GM21390 (cell line): Measurements from ENCODE around the gene BLTP3A.
"Not testable (repeated sequence)": the region's sequence is repeated elsewhere in the genome, so short reads cannot be mapped to it uniquely, and the experiment has no call there.

ENCODE experiments used
- ATAC-seq: cut with Tn5 transposase; IDR thresholded peaks from one replicate; pipeline ENCODE4 v1.9.1; 2021; ENCODE audit not compliant: unreplicated experiment

BLTP3A gene

DNA sequence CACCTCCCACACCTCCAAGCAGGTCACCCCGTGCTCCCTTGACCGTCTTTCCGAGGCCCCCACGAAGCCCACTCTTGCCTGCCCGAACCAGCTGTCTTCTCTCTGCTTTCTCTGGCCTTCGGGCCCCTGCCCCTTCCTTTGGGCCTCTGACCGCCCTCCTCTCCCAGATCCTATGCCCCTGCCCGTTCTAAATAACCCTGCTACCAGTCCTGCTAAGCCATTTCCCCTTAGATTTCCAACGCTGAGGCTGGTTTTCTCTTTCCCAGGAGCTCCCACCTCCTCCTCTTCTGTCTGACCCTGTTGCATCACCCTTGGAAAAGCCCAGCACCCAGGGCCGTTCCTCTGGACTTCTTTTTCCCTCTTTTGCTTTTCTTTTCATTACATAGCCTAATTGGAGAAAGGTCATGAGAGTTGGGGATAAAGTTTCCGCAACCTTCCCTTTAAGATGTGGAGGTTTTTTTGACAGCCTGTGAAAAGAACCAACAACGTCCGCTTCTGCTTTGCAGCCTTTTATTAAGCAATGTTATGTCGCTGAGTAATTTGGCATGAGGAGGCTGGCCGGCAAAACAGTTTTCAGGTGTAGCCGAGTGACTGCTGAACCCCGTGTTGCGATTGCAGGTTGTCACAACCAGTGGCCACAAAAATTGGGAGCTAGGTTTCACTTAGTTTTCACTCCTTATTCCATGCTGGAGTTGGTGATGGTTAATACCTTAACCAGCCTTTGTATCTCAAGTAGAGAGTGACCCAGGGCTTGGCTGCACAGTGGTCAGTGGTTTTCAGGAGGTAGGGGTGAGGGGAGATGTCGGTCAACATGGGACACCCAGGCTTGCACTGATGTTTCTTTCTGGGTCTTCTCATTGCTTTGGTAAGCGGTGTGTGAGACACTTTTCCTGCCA, 970 bp downstream of the BLTP3A start:
- ATAC-seq: peak; percentile 12

GRCh38 chr6:34793877-34794276, 2.0 kb downstream of the BLTP3A start:
- ATAC-seq: no peak

DNA sequence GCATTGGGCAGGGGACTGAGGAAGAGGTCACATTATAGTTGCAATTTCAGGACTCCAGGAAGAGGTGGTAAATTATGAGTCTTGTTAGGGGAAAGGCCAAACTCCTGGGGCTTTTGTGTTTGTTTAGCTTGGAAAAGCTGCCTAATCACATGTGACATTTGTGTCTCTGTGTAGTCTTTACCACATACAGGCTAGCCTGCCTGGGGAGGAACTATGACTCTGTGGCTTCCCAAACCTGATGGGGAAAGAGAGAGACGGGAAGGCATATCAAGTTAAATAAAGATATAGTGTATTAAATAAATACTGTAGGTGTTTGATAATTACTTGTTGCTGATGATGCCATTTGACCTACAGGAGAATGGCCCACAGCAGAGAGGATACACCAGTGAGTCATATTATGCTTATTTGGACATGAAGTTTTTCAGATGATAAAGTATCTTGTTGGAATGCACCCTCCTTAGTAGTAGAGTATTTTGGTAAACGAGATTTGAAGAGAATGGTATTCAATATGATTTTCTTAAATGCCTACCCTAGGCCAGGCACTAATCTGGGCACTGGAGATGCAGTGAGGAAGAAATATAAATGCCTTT, 4.0 kb downstream of the BLTP3A start:
- ATAC-seq: no peak

- no peak for ATAC-seq
Measured at GRCh38 chr6:34798057-34798456, 6.2 kb downstream of the BLTP3A start.

DNA sequence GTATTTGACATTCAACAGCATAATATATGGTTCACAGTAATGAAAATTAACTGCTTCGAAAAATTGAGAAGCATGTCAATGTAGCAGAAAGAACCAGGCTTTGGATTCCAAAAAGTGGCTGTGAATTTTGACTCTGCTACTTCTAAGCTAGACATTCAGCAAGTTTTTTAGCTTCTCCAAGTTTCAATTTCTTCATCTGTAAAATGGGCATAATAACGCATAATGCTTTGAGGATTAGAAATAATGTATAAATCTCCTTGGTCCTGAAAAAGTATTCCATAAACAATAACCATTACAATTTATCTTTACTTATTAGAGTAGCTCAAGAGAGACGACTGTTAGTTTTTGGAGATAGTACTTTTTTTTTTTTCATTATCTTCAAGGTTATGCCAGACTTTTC, 7.7 kb downstream of the BLTP3A start:
- ATAC-seq: no peak

DNA sequence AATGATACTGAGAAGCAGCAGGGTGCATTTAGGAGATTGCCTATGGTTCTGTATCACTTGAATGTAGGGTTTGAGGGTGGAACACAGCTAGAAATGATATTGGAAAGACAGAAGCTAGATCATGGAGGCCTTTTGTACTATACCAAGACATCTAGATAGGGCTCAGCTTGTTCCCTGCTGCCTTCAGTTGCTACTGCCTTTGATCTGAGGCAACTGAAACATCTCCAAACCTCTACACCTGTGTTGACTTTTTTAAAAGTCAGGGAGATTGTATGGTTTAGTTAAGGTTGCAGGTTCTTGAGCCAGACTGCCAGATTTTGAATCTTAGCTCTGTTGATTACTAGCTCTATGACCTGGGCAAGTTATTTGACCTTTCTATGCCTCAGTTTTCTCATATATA, 12.7 kb downstream of the BLTP3A start:
- ATAC-seq: no peak

GRCh38 chr6:34805074-34805473, 13.2 kb downstream of the BLTP3A start:
- ATAC-seq: not testable (repeated sequence)

DNA sequence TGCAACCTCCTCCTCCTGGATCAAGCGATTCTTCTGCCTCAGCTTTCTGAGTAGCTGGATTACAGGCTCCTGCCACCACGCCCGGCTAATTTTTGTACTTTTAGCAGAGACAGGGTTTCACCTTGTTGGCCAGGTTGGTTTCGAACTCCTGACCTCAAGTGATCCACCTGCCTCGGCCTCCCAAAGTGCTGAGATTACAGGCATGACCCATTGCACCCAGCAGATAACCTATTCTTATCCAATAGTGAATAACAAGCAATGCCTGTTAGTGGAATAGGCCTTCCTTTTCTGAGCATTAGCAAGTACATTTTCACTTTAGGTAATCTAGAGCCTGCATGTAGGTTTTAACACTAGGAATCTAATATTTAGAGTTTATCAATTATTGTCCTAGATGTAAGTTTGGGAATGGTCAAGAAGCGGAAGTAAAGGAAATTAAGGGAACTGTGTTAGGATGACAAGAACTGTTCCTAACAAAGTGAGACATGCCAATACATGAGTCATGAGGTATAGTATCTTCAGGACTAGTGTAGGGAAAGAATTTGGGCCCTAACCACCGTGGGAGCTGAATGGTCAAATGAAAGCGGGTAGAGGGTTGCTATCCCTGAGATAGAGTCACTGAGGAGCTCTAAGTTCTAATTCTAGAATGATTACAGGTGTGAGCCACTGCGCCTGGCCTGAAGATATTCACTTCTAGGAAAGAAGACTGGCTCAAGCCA, 15.0 kb downstream of the BLTP3A start:
- ATAC-seq: no peak

GRCh38 chr6:34808473-34808872, 16.6 kb downstream of the BLTP3A start:
- ATAC-seq: not testable (repeated sequence)

DNA sequence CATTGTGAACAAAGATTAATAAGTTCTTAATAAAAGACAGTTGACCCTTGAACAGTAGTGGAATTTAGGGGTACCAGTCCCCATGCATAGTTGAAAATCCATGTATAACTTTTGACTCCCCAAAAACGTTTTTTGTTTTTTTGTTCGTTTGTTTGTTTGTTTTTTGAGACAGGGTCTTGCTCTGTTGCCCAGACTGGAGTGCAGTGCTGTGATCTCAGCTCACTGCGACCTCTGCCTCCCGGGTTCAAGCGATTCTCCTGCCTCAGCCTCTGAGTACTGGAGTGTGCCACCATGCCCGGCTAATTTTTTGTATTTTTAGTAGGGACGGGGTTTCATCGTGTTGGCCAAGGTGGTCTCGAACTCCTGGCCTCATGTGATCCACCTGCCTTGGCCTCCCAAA, 17.5 kb downstream of the BLTP3A start:
- ATAC-seq: not testable (repeated sequence)

GRCh38 chr6:34810017-34810882, 18.4 kb downstream of the BLTP3A start:
- ATAC-seq: no peak

GRCh38 chr6:34810936-34811632, 19.2 kb downstream of the BLTP3A start:
- peak; percentile 90 for ATAC-seq

- ATAC-seq: no peak
Measured at GRCh38 chr6:34813028-34813713, 21.3 kb downstream of the BLTP3A start.

- ATAC-seq: no peak
Measured at GRCh38 chr6:34816635-34817301, 24.9 kb downstream of the BLTP3A start.

GRCh38 chr6:34817446-34817845, 25.6 kb downstream of the BLTP3A start:
- no peak for ATAC-seq

GRCh38 chr6:34818872-34819570, 27.1 kb downstream of the BLTP3A start:
- ATAC-seq: not testable (repeated sequence)

- ATAC-seq: no peak
Measured at GRCh38 chr6:34819571-34820480, 27.9 kb downstream of the BLTP3A start.
